ENCODE results near the gene ATG14.

ATG14 gene

GRCh38 chr14:55317542-55318306, 93.9 kb downstream of the ATG14 start:
- no peak for DNase-seq (ENCODE audit: low read depth in 2 of 2, low spot score in 1 of 2)

GRCh38 chr14:55316564-55316963, 95.1 kb downstream of the ATG14 start:
- no peak for DNase-seq (ENCODE audit: low read depth in 2 of 2, low spot score in 1 of 2)

Measured in stimulated activated CD8-positive, alpha-beta memory T cell treated with anti-CD3 and anti-CD28 coated beads, Interleukin-4, amount 100 ng/mL, for 1 hour (primary cell).